GM18951 (cell line): Measurements from ENCODE around the gene GCNT3.

Source experiments
- POLR2A ChIP-seq: IDR thresholded peaks from 4 replicates; pipeline ENCODE4 v1.6.1; 2011; ENCODE audit warnings: mild to moderate bottlenecking; ENCODE audit not compliant: insufficient read length, insufficient read depth; ENCODE audit errors: extremely low read depth
- in situ Hi-C: fragments of 300-500 bp; cut with MboI; formaldehyde crosslinking; loops from one replicate; pipeline ENCODE4 v1.12.0; 2022; ENCODE audit warnings: low sequenced_read_pairs, mixed read lengths, inconsistent platforms; ENCODE audit not compliant: unreplicated experiment

GCNT3 gene, protein sequence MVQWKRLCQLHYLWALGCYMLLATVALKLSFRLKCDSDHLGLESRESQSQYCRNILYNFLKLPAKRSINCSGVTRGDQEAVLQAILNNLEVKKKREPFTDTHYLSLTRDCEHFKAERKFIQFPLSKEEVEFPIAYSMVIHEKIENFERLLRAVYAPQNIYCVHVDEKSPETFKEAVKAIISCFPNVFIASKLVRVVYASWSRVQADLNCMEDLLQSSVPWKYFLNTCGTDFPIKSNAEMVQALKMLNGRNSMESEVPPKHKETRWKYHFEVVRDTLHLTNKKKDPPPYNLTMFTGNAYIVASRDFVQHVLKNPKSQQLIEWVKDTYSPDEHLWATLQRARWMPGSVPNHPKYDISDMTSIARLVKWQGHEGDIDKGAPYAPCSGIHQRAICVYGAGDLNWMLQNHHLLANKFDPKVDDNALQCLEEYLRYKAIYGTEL

DNA sequence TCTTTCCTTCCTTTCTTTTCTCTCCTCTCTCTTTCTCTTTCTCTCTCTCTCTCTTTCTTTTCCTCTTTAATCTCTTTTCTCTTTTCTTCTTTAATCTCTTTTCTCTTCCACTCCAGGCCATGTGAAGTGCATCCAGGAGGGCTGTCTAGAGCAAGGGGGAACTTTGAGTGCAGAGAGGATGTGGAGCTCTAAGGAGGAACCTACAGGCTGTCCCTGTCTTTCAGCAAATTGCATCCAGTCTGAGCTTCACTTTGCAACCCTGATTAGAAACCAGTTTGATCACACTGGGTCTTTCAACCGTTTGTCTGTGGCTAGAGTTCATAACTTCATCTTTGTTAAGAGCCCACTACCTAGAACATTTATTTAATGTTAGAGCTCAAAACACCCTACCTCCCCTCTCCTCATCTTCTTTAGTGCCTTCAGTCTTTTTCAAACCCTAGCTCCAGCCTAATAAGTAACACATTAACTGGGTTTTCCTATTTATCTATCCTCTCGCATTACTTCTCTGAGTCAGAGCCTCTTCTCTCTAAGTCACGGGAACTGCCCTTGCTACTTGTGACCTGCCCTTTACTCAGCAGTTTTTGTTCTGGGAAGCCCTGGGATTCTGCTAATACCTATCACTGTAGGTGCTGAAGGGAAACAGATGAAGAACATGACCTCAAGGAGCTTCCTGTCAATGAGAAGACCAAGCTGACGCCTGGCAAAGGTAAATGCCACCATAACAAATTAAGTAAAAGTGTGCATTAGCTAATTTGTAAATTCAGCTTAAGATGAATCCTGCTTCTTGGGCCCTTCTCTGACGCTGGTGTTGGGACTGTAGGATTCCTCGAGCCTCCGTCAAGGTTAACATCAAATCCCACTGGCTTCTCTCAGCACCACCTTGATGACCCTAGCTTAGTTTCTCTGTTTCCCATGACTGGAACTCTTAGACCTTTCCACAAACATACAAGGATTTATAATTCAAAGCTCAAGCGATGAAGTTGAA is at the start of gene GCNT3:
Gene GCNT3 (plus strand): TSS at position 508 of the 985 bp plus-strand sequence. CDS start 6,456 bp downstream, outside the sequence.
- TF ChIP-seq POLR2A, result no peak
- in situ Hi-C loops, result no loop called here

DNA sequence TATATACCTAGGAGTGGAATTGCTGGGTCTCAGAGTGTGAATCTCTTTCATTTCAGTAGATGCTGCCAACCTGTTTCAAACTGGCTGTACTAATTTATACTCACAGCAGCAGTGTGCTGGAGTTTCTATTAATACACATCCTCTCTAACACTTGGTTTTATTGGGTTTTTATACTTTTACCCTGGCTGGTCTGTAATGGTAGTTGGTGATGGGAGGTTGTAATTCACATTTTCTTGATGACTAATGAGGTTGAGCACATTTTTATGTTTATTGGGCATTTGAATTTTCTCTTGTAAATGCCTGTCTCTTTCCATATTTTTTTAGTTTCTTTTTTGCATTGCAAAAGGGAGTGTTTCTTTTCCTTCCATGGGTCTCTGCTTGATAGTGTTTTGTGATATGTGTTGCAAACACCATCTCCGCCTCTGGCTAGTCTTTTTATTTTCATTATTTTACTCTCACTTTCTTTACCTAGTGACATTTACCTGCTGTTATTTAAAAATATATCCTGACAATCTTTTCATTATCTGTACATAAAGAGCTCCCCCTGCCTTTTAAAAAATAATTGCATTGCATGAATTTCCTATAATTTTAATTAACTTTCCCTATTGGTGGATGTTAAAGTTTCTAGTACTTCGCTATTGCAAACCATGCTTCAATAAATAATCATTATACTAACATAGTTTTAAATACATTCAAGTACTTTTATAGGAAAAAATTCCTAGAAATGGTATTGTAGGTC is 49.0 kb upstream of the GCNT3 start:
- TF ChIP-seq POLR2A, result no peak

DNA sequence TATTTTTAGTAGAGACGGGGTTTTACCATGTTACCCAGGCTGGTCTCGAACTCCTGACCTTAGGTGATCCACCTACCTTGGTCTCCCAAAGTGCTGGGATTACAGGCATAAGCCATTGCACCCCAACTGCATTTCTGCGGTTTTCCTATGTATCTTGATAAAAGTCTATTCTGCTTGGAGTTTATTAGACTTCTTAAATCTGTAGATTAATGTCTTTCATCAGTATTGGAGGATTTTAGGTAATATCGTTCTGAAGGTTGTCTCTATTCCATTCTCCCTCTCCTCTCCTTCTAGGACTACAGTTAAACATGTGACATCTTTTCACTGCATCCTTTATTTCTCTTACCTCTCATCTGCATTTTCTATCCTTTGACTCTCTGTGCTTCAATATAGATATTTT is 46.3 kb upstream of the GCNT3 start:
- no peak for TF ChIP-seq POLR2A
- in situ Hi-C loops, result no loop called here

More for the DNA sequence above, 49.0 kb upstream of the GCNT3 start:
- in situ Hi-C loops, result no loop called here

DNA sequence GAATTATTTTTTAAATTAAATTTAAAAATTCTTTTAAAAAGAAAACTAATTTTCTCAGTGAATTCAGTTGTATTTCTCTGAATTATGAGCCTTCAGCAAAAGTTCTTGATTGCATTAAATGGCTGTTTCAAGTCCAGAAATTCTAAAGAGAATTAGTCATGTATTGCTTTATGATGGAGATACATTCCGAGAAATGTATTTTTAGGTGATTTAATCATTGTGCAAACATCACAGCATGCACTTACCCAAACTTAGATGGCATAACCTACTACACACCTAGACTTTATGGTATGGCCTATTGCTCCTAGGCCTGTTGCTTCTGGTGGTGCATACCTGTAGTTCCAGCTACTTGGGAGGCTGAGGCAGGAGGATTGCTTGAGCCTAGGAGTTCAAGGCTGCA is 44.3 kb upstream of the GCNT3 start:
- in situ Hi-C loops, result no loop called here
- TF ChIP-seq POLR2A, result no peak

DNA sequence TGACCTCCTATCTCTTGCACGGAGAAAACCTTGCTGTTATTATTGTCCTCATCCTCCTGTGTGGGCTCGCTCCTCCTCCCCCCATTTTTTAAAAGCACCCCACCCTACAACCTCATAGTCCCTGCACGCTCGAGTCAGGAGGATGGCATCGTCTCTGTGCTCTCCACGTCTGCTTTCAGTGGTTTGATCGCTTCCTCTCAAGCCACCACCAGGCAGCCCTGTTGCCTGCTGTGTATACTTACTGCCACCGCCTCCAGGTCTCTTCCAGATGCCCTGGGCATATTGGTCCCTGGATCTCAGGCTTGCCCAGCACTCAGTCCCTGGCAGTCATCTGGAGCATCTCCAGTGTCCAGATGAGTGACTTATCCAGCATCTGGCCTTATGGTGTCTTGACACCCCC is 42.1 kb upstream of the GCNT3 start:
- in situ Hi-C loops, result no loop called here
- TF ChIP-seq POLR2A, result no peak

DNA sequence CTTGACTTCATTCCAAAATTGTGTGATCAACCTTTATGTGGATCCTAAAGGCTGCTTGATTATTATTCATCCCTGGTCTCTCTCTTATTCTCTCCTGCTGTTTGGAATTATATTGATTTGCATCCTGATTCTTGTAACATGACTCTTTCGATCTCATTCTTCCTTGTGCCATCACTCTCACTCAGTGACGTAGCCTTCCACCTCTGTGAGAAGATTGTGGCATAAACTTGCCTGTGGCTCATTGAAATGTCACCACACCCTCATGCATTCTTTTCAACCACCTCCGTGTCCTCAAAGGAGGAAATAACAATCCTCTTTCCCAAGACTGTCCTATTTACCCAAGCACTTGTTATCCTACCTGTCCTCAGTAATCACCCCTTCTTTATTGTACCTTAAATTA is 41.3 kb upstream of the GCNT3 start:
- no peak for TF ChIP-seq POLR2A
- in situ Hi-C loops, result no loop called here

DNA sequence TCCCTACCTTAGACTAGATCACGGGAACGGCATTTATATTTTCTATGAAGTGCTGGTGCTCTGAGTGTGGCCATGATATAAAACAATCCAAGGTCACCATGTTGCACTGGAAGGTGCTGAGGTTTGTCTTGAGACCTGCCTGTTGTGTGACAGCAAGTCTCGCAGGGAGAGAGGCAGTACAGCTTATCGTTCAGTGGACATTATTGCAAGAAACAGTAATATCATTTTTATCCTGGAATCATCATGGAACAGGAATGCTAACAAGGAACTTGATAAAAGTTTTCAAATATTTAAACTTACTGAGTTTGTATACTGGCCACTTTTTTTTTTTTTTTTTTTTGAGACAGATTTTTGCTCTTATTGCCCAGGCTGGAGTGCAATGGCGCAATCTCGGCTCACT is 40.0 kb upstream of the GCNT3 start:
- in situ Hi-C loops, result no loop called here

DNA sequence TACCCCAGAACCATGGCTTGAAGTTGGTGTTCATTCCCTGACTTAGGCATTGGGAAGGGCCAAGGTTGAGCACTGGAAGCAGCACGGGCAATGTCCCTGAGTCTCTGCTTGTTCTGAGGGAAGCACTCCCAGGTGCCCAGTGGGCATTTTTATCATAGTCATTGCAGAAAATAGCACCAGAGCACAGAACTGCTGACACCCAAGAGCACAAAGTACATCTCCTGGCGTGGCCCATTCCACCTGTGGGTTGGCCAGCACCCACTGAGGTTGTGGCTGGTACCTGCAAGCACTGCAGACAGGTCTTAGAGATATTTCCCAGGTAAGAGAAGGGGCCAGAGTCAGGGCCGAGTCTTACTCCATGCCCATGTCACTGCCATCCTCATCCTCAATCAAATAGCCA is 28.5 kb upstream of the GCNT3 start:
- in situ Hi-C loops, result no loop called here
- no peak for TF ChIP-seq POLR2A

More for the DNA sequence above, 40.0 kb upstream of the GCNT3 start:
- TF ChIP-seq POLR2A, result no peak

DNA sequence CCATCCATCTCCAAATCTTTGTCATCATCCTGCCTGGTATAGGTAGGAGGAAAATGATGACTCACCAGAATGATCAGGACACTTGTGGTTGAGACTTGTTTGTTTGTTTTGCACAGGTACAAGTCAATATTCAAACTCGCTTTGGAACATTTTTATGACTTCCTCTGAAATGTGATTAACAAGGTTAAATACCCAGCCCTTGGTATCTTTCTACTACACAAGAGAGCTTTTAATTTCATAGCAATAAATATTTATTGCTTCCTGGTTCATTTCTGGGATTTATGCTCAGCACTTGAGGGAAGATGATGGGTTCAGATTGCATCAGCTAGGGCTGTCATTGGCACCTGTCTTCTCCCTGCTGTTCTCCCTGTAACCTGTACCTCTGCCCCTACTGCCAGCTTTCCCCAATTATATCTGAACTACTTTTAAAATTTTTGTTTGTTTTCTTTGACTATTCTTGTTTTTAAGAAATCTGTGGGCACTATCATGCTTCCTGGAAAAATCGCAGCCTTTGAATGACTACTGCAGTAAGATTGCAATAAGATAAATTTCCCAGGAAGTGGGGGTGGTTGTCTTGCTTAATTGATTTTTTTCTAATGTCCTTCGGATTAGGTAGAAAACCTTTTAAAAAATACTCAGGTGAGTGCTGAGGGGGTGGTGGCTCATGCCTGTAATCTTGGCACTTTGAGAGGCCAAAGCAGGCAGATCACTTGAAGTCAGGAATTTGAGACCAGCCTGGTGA is 24.3 kb upstream of the GCNT3 start:
- TF ChIP-seq POLR2A, result no peak
- in situ Hi-C loops, result no loop called here

DNA sequence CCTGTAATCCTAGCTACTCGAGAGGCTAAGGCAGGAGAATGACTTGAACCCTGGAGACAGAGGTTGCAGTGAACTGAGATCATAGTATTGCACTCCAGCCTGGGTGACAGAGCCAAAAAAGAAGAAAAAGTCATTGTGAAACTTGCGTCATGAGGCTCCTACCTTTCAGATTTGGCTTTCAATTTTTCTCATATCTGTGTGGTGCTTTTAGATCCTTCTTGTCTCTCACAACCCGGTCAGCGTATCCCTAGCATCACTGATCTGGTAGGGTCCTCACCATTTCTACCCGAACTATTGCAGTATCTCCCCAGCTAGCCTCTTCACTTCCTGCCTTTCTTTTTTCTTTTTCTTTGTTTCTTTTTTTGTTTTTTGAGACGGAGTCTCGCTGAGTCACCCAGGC is 21.6 kb upstream of the GCNT3 start:
- in situ Hi-C loops, result no loop called here

DNA sequence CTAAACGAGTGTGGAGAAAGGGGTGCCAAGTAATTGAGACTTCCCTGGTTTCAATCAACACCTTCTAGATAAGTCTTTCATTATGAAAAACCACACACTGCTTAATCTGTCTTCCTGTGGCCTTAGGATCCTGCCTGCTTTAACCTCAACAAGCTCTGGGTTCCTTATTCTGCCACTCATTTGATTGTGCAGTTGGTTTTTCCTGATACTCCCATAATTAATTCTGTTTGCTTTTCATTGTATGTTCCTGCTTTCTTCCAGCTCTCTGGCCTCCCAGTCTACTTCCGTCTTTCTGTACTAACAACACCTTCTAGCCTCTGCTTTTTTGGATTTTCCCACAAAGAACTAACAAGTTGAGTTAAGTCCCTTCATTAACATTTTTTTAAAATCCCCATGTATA is 20.2 kb upstream of the GCNT3 start:
- in situ Hi-C loops, result no loop called here
- no peak for TF ChIP-seq POLR2A

More for the DNA sequence above, 21.6 kb upstream of the GCNT3 start:
- no peak for TF ChIP-seq POLR2A

DNA sequence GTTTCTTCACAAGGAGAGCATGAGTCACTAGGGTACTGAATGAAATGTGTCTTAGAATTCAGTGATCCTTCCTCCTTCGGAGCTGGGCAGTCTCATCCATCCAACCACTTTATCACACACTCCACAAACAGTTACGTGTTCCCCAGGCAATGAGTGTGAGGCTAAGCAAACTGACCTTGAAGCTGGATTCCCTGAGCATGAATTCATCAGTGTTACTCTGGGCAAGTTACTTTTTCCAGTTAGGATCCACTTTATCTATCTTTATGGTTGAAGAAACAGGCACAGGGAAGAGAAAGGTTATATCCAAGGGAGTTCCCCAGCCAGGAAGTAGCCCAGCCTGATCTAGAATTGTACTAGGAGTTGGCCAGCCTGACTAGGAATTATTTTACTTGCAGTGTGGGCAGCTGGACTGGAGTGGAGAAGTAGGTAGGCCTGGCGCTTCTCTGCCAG is 17.1 kb upstream of the GCNT3 start:
- TF ChIP-seq POLR2A, result no peak
- in situ Hi-C loops, result no loop called here
